ENCODE results near the gene XPC. TPM values are rescaled to one million over a fixed set of nuclear protein-coding genes. Genes with fewer than 3 reads are reported as not detected.

Gene XPC
- 23.8 and 27.1 TPM in 2 replicates for total RNA-seq

DNA sequence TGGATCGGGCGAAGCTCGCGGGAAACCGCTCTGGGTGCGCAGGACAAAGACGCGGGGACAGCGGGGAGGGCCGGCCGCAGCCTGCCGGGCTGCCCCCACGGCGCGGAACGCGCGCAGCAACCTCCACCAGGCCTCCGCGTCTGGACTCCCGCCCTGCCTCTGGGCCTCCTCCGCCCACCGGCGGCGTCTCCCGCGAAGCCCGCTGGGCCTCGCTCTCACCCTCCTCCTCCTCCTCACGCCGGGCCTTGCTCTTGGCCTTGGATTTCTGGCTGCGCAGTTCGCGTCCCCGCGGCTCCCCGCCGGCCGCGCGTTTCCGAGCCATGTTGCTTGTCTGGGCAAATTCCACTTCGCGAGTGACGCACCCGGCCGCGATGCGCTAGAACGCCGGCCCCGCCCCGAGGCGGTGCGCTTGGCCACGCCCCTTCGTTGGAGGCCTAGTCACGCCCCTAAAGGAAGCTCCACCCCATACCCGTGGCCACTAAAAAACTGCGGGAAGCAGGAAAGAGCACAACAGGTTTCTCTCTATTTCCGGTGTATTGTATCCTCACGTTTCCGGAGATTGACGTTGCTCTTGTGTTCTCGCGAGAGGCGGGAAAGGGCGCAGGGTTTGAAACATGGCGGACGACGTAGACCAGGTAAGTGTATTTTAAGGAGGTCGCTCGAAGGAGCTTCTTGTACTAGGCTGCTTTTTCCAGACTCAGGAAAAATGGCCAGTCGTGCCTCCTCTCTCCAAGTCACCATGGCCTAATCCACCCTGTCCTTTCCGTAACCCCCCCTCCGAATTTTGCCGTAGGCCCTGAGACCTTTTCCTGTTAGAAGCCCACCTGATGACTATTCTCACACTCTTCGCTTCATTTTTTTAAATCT lies at the start of gene XPC, which contains the start of gene LSM3:
XPC (minus strand) TSS at position 355 of the 867 bp plus-strand sequence; CDS start at position 322, 33 bp downstream.
LSM3 (plus strand) TSS at position 571 of the 867 bp plus-strand sequence; CDS start at position 615, 44 bp downstream.

DNA sequence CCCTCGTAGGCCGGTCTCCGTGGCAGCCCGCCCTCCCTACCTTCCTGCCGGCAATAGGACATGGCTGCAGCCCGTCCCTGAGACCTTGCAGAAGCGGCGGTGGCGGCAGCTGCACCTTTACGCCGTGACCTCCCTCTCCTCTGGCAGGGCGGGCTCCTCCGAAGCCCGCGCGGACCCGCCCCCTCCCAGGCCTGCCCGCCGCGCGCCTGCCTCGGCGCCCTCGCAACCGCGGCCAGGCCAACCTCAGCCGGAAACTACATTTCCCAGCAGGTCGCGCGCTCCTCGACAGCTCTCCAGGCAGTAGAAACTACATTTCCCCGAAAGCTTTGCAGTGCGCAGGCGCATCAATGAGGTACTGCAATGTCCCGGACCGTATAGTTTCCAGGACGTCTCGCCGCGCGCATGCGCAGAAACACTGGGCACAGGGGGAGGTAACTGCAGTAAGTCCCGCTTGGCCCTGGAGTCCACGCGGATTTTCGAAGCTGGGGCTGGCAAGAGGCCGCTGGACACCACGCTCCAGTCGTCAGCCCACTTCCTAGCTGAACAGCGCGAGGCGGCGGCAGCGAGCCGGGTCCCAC lies 53.7 kb downstream of the XPC start, which contains the start of the genes CHCHD4 and TMEM43:
CHCHD4 (minus strand) TSS at position 256 of the 578 bp plus-strand sequence; CDS start at position 62, 194 bp downstream.
TMEM43 (plus strand) TSS at position 438 of the 578 bp plus-strand sequence. CDS start 142 bp downstream, outside the sequence.

Other genes starting within 250 kb of the XPC start
- gene CHCHD4, start 53.7 kb downstream of the XPC start, total RNA-seq: 11.2 and 16.5 TPM in 2 replicates
- 122 and 128 TPM in 2 replicates for gene TMEM43, start 53.5 kb downstream of the XPC start, total RNA-seq
- 9.7 and 11.2 TPM in 2 replicates for gene LSM3, start 216 bp upstream of the XPC start, total RNA-seq
- gene SLC6A6, start 224.0 kb upstream of the XPC start, total RNA-seq: 8.8 and 26.4 TPM in 2 replicates